Renal pelvis (tissue), 4 donors: Measurements from ENCODE around the gene VEGFC. TPM values are rescaled to one million over a fixed set of nuclear protein-coding genes. Genes with fewer than 3 reads are reported as not detected.

Source experiments
- DNase-seq: peaks from one replicate; pipeline ENCODE4 v3.0.0-alpha.2; 2013
- polyA plus RNA-seq, 3 donors: library from polyadenylated mRNA; unstranded; fragments of 120-200 nt; gene quantifications; one replicate each; pipeline ENCODE4 v1.2.1, GENCODE V29; 2013; ENCODE audit not compliant: insufficient read length in 3 of 3

Gene VEGFC
- polyA plus RNA-seq, 3 donors = 14.8 to 18.1 (median 16.6) TPM

DNA sequence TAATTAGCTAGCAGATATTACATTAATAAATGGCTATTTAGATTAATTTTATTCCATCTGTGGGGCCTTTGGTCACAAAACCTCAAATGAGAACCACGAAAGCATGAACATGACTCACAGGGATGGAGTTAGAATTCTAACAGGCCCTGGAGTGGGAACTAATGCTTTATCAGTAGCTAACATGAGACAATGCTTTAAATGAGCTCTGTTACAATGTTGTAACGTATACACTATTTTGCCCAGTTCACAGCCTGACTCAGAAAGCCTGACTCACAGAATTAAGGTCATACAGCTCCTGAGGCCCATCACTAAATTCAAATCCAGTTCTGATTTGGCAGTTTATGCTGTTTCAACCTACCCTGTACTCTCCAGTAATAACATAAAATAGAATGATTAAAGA is 23.2 kb downstream of the VEGFC start:
- DNase-seq = no peak

DNA sequence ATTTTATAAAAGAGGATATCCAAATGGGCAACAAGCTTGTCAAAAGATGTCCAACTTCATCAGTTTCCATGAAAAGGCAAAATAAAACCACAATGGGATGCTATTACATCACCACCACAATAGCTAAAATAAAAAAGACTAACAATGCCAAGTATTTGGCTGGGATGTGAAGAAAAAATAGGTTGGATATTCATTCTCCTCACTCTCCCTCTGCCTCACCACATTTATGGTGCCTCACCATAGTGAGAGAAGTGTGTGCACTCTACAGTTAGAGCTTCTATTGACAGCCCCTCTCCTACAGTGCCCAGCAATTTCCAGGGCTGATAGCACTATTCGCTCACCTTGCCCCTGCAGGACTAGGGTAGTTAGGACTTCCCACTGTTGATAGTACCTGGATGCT is 25.5 kb downstream of the VEGFC start:
- DNase-seq = no peak

DNA sequence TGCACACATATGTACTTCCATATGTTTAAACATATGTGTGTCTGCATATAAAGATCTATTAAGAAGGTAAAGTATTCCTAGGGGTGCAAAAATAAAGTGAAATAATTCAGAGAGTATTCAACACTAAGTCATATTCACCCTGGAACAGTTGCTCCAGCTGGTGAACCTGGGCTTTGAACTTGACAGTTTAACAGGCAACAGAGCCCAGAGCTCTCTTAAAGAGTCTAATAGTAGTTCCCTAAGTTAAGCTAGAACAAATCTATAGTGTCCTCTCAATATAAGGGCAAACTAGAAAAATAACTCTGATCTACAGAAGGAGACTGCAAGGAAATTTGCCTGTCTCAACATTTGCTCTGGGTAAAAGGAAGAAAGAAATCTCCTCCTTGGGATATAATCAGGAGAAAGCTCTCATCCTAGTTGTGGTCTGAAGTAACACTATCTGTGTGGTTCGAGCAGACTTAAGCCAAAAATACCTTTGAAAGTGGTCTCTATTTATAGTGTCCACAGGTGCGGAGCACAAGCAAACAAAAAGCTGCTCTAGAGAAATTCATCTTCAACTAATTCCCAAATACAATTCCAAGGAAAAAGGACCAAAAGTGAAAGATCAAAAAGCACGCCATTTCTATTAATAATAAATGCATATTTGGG is 29.9 kb downstream of the VEGFC start:
- DNase-seq = no peak

DNA sequence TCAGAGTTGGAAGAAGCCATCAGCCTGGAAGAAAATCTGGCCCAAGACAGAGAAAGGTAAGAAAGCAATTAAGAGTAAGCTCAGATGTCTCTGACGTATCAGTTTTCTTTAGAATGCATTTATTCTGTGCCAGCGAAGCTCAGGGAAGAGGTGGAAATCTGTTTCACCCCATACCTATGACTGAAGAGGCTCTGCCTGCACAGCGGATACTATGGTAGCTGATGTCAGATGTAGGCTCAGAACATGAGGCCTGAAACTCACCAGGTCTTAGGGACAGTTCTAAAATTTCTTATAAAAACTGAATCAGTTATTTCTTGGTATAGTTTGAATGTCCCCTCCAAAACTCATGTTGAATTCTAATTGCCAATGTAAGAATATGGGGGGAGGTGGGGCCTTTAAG is 30.9 kb downstream of the VEGFC start:
- no peak for DNase-seq

DNA sequence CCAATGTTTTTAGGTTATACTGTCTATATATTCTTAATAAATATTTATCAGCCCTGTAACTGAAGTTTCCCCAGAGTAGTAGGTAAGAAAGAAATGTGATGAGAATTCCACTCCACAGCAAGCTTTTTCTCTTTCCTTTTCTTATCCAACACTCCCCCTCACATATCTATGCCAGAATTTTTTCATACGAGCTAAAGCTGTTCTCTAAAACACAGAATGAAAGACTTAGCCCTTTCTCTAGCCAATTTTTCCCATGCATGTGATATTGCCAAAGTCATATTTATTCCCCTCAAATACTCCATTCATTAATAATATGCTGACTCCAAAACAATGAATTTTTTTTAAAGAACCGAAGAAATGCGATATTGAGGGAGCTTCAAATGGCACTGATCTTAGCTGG is 32.3 kb downstream of the VEGFC start:
- DNase-seq = no peak

GRCh38 chr4:176758731-176759130 is 34.0 kb downstream of the VEGFC start:
- no peak for DNase-seq

DNA sequence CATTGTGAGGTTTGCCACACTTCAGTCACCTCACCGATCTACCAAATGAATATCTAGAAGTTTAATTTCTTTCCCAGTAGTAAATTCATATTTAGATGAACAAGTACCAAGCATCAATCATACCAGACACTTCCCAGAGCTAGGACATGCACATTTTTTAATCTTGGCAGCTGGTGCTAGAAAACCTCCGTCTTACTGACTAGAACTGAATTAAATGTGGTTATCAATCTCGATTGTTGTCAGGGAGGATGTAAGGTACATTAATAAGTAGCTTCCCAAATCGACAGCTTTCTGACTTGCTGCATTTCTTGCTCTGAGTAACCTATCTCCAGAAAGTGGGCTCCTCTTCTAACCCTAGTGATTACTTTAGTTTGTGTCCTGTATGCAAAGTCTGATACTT is 34.4 kb downstream of the VEGFC start:
- no peak for DNase-seq

- no peak for DNase-seq
Observed at GRCh38 chr4:176755613-176756012, 37.1 kb downstream of the VEGFC start.

DNA sequence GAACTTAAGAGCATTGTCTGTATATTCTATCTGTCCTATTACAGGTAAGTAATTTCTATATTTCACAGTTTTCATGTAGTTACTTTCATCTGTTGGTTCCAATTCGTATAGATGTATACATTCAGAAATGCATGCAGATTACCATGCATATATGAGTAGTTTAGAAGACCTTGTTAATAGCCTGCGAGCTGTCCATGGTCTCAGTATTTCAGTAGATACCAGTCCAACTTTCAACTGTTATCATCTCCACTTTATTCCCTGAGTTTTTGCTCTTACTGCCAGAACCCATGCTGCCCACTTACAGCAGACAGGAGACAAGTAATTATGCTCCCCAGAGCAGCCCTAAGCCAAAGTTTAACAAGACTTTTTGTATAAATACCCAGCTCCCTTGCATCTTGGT is 37.7 kb downstream of the VEGFC start:
- no peak for DNase-seq

- DNase-seq = no peak
Observed at GRCh38 chr4:176753049-176753448, 39.7 kb downstream of the VEGFC start.

- DNase-seq = no peak
Observed at GRCh38 chr4:176752191-176752749, 40.5 kb downstream of the VEGFC start.

DNA sequence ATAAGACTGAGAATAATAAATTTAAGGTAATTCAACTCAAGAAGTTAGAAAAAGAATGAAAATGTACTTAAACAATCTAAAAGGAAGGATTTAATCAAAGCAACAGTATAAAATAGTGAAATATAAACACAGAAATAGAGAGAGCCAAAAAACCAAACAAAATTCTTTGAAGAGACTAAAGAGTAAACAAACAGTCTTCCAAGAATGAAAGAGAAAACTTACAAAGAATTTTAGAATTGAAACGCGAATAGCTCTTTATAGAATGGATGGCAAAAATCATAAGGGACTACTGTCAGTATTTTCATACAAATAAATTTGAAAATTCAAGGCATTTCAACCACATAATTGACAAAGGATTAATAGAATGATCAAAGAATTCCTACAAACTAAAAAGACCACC is 41.7 kb downstream of the VEGFC start:
- no peak for DNase-seq

DNA sequence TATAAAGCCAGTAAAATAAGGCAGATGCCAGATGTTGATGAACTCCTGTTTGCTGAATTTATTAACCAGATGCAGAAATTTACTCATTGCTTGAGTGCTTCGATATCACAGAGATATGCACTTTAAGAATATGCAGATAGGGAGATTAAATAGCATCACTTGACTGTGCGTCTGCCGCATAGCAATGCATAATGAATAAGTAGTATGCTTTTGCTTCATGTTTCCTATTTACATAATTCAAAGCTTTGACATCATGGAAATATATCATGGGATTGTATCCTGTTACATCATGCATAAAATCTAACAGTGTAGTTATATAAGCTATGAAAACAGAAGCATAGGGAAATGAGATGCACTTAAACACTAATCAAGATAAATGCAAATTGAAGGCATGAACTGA is 45.9 kb downstream of the VEGFC start:
- no peak for DNase-seq

GRCh38 chr4:176745902-176746301 is 46.8 kb downstream of the VEGFC start:
- DNase-seq = no peak

- no peak for DNase-seq
Observed at GRCh38 chr4:176744091-176744490, 48.6 kb downstream of the VEGFC start.

DNA sequence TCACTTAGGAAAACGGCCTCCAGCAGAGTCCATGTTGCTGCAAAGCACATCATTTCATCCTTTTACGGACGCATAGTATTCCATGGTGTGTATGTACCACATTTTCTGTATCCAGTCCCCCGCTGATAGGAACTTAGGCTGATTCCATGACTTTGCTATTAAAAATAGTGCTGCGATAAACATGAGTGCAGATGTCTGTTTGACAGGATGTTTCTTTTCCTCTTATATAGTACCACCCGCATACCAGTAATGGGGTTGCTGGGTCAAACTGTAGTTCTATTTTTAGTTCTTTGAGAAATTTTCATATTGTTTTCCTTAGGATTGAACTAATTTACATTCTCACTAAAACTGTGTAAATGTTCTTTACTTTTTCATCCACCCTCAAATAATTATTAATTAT is 50.5 kb downstream of the VEGFC start:
- DNase-seq = no peak

DNA sequence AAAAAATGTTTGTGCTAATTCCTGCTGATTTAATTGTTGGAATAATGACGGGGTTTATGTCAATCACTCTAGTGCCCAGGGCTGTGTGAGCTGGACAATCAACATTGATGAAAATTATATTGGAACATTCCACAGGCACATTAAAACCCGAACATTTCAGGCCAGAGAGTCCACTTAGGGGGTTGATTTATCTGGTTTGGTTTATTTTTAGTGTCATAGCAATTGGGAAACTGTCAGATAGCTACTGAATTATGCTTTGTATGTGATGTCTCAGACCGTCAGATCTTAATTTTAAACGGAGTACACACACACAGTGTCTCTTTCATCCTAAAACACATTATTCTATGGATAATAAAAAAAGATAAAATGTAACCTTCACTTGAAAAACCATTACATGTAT is 51.5 kb downstream of the VEGFC start:
- DNase-seq = no peak

DNA sequence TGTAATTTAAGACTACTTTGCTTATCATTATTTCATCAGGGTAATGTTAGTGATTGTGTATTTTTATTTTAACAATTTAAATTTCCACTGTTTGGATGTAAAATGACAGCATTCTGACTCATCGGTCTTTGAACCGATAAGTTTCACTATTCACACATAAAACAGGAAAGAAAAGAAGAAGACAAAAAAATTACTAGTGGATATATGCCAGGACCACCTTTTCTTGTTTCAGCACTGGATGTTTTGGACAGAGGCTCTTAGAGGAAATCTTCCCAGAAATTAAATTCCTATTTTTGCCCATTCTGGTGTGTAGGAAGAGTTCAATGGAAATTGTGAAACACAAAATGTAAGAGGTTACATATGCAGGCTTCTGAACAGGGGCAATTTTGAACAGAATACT is 57.4 kb downstream of the VEGFC start:
- DNase-seq = no peak

- DNase-seq = no peak
Observed at GRCh38 chr4:176734461-176734860, 58.3 kb downstream of the VEGFC start.

- DNase-seq = no peak
Observed at GRCh38 chr4:176729489-176729888, 63.2 kb downstream of the VEGFC start.

DNA sequence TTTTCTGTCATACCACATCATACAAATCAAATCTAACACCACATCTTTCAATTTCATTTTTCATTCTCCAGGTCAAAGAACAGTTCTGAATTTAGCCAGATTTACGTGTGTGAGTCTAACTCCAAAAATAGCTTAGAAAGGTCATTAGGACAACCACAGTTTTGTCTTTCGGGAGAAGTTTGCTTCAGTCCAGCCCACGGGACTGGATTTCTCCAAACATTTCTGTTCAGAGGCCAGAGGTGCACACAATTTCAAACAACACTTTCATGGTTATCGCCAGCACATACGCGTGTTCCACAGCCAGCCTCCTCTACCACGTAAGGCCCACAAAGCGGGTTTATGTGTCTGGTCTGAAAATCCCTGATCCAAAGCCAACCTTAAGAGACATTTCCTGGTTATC is 65.9 kb downstream of the VEGFC start:
- no peak for DNase-seq

- no peak for DNase-seq
Observed at GRCh38 chr4:176721459-176721858, 71.3 kb downstream of the VEGFC start.

- DNase-seq = no peak
Observed at GRCh38 chr4:176718881-176719280, 73.8 kb downstream of the VEGFC start.

- no peak for DNase-seq
Observed at GRCh38 chr4:176717237-176717636, 75.5 kb downstream of the VEGFC start.
